HG03378 (cell line): ENCODE results near the gene QRSL1.
"Not testable (repeated sequence)": the region's sequence is repeated elsewhere in the genome, so short reads cannot be mapped to it uniquely, and the experiment has no call there.

Experiments used
- ATAC-seq: cut with Tn5 transposase; IDR thresholded peaks from one replicate; pipeline ENCODE4 v1.9.1; 2021; ENCODE audit warnings: mild to moderate bottlenecking, moderate library complexity; ENCODE audit not compliant: unreplicated experiment

Gene QRSL1, protein sequence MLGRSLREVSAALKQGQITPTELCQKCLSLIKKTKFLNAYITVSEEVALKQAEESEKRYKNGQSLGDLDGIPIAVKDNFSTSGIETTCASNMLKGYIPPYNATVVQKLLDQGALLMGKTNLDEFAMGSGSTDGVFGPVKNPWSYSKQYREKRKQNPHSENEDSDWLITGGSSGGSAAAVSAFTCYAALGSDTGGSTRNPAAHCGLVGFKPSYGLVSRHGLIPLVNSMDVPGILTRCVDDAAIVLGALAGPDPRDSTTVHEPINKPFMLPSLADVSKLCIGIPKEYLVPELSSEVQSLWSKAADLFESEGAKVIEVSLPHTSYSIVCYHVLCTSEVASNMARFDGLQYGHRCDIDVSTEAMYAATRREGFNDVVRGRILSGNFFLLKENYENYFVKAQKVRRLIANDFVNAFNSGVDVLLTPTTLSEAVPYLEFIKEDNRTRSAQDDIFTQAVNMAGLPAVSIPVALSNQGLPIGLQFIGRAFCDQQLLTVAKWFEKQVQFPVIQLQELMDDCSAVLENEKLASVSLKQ

DNA sequence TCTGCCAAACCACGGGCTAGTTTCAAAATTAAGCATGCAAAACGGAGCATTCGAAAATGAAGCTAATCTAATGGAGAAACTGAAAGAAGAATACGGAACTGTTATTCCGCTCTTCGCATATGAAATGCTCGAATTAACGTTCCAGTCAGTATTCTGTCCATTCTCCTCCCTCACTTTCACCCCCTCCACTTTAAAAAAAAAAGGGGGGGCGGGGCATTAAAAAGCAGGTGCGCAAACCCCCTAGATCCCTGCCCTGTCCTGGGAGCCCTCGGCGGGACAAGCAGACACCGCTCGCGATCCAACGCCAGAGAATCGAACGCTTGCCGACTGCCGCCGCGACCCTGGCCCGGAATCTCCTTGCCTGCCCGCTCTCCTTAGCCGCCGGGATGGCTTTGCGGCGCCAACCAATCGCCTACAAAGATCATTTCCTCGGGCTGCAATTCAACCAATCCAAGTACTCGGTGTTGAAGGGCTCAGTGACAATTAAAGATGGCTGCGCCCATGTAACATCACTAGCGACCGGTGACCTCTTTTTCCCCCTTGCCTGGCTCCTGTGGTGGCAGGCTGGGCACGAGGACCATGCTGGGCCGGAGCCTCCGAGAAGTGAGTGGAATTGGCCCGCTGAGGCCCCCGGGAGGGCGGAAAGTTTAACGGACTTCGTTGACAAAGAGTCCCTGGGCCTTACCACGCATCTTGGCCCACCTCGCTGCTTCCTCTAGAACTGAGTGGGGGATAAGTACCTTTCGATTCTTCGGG lies at the start of gene QRSL1, which contains the start of gene RTN4IP1:
TSS of gene QRSL1 (plus strand) at position 476 of the 756 bp plus-strand sequence. CDS start at position 580, 104 bp downstream.
TSS of gene RTN4IP1 (minus strand) at position 396 of the 756 bp plus-strand sequence. CDS start 477 bp downstream, outside the sequence.
- ATAC-seq: peak; percentile 83

DNA sequence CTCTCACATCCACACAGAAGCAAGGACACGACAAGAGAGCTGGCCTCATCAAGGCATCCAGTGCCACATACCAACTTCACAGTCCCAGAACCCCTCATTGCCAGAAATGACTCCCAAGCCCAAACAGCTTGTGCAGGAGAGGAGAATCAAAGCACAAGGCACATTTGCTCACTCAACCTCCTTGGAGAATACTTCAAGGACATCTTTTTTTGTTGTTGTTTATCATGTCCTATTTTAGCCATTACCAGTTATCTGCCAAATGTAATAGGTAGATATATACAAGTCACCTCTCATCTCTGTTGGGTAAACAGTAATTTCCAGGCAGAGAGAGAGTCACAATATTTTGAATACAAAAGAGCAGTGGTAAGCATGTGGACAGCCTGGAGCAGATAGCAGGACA lies 47.9 kb upstream of the QRSL1 start:
- no peak for ATAC-seq

DNA sequence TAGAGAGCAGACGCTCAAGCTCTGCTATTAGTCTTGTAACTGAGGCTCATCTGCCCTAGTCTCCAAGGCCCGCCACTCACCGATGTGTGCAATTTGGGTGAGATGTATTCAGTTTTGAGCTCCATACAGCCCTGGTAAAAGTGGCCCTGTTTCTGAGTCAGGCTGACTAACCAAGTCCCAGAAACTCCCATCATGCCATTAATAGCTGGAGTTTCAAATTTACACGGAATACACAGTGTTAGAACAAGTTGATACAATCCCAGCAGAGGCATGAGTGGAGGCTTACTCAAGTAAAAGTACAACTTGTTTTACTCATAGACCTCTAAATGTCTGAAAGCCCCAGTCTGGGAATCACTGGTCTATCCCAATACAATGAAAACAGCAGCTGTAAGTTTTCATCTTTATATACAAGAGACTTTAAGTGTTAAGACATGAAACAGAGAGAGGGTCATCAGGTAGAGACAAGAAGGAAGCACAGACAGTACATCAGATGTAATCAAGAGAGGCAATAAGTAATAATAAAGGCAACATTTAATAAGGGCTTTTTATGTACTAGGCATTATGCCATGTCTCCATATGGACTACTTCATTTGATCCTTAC lies 42.5 kb upstream of the QRSL1 start:
- ATAC-seq: no peak

- ATAC-seq: not testable (repeated sequence)
These were observed 40.4 kb upstream of the QRSL1 start for GRCh38 chr6:106588937-106589336.

- no peak for ATAC-seq
These were observed 38.1 kb upstream of the QRSL1 start for GRCh38 chr6:106591111-106591825.

DNA sequence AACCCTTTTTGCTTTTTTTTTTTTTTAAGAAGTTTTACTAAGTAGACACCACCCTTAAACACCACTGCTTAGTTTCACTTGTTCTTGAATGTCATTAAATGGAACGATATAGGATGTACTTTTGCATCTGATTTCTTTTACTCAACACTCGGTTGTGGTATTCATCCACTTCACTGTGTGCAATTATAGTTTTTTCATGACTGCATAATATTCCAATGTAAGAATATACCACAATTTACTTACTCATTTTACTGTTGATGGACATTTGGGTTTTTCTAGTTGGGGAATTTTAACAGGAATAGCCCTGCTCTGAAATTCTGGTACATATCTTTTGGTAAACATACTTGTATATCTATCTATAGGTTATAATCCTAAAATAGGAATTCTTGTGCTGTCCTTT lies 29.9 kb upstream of the QRSL1 start:
- ATAC-seq: no peak

DNA sequence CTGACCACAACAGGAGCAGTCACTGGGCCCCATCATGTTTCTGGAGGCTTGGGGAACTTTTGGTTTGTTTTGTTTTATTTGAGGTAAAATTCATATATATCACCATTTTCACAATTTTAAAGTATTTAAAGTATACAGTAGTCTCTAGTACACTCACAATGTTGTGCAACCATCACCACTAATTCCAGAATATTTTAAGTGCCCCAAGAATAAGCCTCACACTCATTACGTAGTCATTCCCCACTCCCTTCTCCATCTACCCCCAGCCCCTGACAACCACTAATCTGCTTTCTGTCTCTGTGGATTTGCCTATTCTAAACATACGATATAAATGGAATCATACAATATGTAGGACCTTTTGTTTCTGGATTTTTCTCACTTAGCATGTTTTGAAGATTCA lies 29.0 kb upstream of the QRSL1 start:
- ATAC-seq: no peak

- ATAC-seq: peak; percentile 82
These were observed 21.2 kb upstream of the QRSL1 start for GRCh38 chr6:106608080-106608668.

DNA sequence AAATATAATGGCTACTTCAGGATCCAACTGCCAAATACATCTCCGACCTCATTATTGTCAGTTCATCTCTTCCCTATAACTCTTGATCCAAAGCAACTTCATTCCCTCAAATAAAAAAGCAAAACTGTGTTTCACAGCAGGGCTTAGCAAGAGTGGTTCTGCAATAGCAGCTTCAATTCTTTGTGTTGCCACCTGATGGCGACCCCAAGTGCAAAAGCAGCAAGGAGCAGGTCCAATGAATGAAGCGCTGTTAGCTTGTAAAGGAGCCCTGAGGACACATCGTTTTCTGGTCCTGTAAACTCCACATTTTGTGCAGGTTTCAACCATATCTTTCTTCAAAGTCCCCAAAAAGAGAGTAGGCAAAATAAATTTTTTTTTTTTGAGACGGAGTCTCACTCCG lies 19.7 kb upstream of the QRSL1 start:
- no peak for ATAC-seq

GRCh38 chr6:106611030-106611429 lies 18.3 kb upstream of the QRSL1 start:
- ATAC-seq: no peak

DNA sequence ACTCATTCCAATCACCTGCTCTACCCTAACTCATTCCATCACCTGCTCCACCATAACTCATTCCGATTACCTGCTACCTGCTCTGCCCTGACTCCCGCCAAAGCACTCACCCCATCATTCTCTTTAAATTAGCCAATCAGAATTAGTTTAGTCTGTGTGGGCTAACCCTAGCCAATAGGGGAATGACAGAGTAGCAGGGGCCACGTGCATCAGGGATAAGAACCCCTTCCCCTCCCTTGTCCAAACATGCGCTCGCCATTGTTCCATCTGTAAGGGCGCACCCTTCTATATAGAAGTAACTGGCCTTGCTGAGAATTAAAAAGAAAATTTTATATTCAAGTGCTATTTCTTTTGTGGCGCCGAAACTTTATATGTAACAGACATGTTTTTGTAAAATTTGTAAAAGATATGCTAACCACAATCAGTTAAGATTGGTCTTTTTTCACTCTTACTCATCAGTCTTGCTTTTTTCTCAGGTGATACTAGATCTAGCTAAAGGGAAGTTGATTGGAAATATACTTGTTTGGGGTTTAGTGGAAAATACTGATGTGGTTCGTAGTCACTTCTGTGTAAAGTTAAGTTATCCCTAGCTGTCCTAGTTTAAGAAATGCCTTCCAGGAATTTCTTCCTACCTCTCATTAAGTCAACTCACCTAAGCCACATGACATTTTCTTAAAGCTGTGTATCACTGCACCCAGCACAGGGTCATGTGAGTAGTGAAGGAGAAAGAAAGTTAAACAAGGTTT lies 16.5 kb upstream of the QRSL1 start:
- no peak for ATAC-seq

DNA sequence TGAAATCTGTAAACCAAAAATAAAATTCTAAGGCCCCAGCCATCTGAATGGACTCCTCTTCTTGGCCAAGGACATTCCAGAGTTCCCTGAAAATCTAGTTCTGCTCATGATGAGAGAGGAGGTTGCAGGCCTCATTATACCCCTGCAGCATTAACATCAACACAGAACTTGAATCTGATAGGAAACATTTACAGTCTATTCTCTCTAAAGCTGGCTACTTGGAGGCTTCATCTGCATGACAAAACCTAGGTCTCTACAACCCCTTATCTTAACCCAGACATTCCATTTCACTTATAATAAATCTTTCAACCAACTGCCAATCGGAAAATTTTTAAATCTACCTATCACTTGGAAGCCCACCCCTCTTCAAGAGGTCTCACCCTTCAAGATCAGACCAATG lies 15.8 kb upstream of the QRSL1 start:
- ATAC-seq: no peak

- no peak for ATAC-seq
These were observed 15.2 kb upstream of the QRSL1 start for GRCh38 chr6:106614166-106614565.

DNA sequence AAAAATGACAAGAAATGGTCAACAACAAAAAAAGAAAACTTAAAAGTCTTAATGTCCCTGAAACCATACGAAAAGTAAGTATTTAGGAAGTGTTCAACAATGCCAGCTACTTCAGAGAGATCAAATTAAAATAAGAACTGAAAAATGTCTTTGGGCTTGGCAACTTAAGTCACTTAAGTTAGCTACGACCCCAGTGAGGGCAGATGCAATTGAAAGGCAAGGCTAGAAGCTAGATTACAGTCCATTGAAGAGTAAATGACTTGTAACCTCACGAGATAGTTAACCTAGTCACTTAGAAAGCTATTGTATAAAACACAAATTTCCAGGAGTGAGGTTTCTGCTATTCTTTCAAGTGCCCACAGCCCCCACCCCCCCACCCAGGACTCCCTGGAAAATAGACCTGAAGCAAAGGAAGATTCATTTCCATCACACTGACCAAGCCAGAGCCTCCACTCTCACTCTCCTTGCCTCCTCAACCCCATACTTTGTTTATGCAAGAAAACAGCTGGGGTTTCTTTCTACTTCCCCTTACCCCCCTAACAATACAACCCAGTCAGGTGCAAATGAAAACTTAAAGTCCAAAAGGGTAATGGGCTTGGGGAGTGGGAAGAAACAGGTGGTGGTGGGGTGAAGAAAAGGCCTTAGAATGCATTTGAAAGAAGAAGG lies 14.7 kb upstream of the QRSL1 start:
- no peak for ATAC-seq

- ATAC-seq: peak; percentile 88
These were observed 12.1 kb upstream of the QRSL1 start for GRCh38 chr6:106617302-106617701.

GRCh38 chr6:106617857-106618256 lies 11.5 kb upstream of the QRSL1 start:
- no peak for ATAC-seq

- ATAC-seq: no peak
These were observed 11.1 kb upstream of the QRSL1 start for GRCh38 chr6:106618324-106618723.

- ATAC-seq: no peak
These were observed 10.2 kb upstream of the QRSL1 start for GRCh38 chr6:106619223-106619622.
